Sigmoid colon (tissue), 4 donors: Measurements from ENCODE around the gene CTPS2.

ENCODE experiments used
- EP300 ChIP-seq, 4 donors: sonication (generic); formaldehyde crosslinking; IDR thresholded peaks; one replicate each; pipeline ENCODE4 v1.6.1; 2017; ENCODE audit warnings: antibody characterized with exemption in 4 of 4
- POLR2A ChIP-seq, 2 donors: fragments of 450-650 bp; IDR thresholded peaks; one replicate each; pipeline ENCODE4 v1.6.1; 2016; ENCODE audit warnings: antibody characterized with exemption in 2 of 2, mild to moderate bottlenecking in 2 of 2, moderate library complexity in 2 of 2
- POLR2AphosphoS5 ChIP-seq, 4 donors: sonication (generic); formaldehyde crosslinking; IDR thresholded peaks; one replicate each; pipeline ENCODE4 v1.6.1; 2017; ENCODE audit warnings: antibody characterized with exemption in 4 of 4
- TF ChIP-seq, protein P1 (sequence below), 4 experiments: fragments of 450-650 bp in 3 of 4; fragments of 200-600 bp in 1 of 4; IDR thresholded peaks; one replicate each; pipeline ENCODE4 v1.5.1; 2016 to 2019; ENCODE audit warnings: antibody characterized with exemption in 4 of 4, mild to moderate bottlenecking in 3 of 4, moderate library complexity in 2 of 4

DNA sequence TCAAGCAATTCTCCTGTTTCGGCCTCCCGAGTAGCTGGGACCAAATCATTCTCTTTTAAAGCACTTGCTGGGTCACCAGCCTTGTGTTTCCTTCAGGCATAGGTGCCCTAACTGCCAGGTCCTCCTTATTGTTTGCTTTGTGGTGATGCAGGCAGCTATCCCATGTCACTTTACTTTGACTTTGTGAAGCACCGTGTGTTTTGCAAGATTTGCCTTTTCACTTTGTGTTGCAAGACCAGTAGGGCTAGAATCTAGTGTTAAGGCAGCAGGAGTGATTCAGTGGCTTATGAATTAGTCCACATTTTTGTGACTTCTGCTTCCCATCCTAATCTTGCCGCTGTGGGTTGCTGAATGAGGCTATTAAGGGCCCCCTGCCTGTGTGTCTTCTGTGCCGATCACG lies 27.1 kb upstream of the CTPS2 start:
- TF ChIP-seq, protein P1, sequence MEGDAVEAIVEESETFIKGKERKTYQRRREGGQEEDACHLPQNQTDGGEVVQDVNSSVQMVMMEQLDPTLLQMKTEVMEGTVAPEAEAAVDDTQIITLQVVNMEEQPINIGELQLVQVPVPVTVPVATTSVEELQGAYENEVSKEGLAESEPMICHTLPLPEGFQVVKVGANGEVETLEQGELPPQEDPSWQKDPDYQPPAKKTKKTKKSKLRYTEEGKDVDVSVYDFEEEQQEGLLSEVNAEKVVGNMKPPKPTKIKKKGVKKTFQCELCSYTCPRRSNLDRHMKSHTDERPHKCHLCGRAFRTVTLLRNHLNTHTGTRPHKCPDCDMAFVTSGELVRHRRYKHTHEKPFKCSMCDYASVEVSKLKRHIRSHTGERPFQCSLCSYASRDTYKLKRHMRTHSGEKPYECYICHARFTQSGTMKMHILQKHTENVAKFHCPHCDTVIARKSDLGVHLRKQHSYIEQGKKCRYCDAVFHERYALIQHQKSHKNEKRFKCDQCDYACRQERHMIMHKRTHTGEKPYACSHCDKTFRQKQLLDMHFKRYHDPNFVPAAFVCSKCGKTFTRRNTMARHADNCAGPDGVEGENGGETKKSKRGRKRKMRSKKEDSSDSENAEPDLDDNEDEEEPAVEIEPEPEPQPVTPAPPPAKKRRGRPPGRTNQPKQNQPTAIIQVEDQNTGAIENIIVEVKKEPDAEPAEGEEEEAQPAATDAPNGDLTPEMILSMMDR (IDR thresholded peaks at IDR 0.05), result no peak
- no peak for TF ChIP-seq EP300 (IDR thresholded peaks at IDR 0.05)
- TF ChIP-seq POLR2AphosphoS5 (IDR thresholded peaks at IDR 0.05), result no peak
- no peak for TF ChIP-seq POLR2A (IDR thresholded peaks at IDR 0.05)
